Astrocyte (in vitro differentiated cells and primary cell): ENCODE results near the gene ROGDI. TPM values are rescaled to one million over a fixed set of nuclear protein-coding genes. Genes with fewer than 3 reads are reported as not detected.

Experiments used
- DNase-seq: peaks from one replicate; pipeline ENCODE4 v3.0.0-alpha.2; 2010; ENCODE audit warnings: low read depth
- FAIRE-seq: peaks from 2 replicates; lab custom pipeline; 2011; peaks lifted over from hg19 to GRCh38; lab: Jason Lieb, UNC
- H2AFZ ChIP-seq: 2 replicates; pipeline ENCODE4 v1.6.0; 2012; ENCODE audit warnings: low read depth, low read length, inconsistent platforms
- H3K27ac ChIP-seq: 2 replicates; pipeline ENCODE4 v1.5.1; 2011; ENCODE audit warnings: low read depth, low read length, inconsistent platforms
- H3K27me3 ChIP-seq: 2 replicates; pipeline ENCODE4 v1.6.0; 2011; ENCODE audit warnings: low read length, inconsistent platforms; ENCODE audit not compliant: insufficient read depth
- H3K36me3 ChIP-seq: 2 replicates; pipeline ENCODE4 v1.5.1; 2011; ENCODE audit warnings: low read length, inconsistent platforms; ENCODE audit not compliant: insufficient read depth
- H3K4me1 ChIP-seq: 2 replicates; pipeline ENCODE4 v1.5.1; 2011; ENCODE audit warnings: low read length, inconsistent platforms; ENCODE audit not compliant: insufficient read depth
- H3K4me2 ChIP-seq: 2 replicates; pipeline ENCODE4 v1.6.0; 2012; ENCODE audit warnings: low read length, inconsistent platforms
- H3K4me3 ChIP-seq: 2 replicates; pipeline ENCODE4 v1.5.1; 2011; ENCODE audit warnings: low read depth, mild to moderate bottlenecking, low read length, inconsistent platforms; ENCODE audit not compliant: insufficient read depth
- H3K79me2 ChIP-seq: 2 replicates; pipeline ENCODE4 v1.6.0; 2012; ENCODE audit warnings: mild to moderate bottlenecking, low read length, inconsistent platforms; ENCODE audit not compliant: insufficient read depth
- H3K9ac ChIP-seq: 2 replicates; pipeline ENCODE4 v1.6.0; 2012; ENCODE audit warnings: mild to moderate bottlenecking, low read length, inconsistent platforms
- H3K9me3 ChIP-seq: 2 replicates; pipeline ENCODE4 v1.5.1; 2012; ENCODE audit warnings: low read depth, mild to moderate bottlenecking, low read length, inconsistent platforms; ENCODE audit not compliant: insufficient read depth
- H4K20me1 ChIP-seq: 2 replicates; pipeline ENCODE4 v1.6.0; 2012; ENCODE audit warnings: low read length, inconsistent platforms; ENCODE audit not compliant: insufficient read depth
- H3K27ac Mint-ChIP-seq: one replicate; pipeline ENCODE4 v1.8.0; 2021; ENCODE audit warnings: mild to moderate bottlenecking, mixed read lengths; ENCODE audit not compliant: unreplicated experiment
- H3K27me3 Mint-ChIP-seq: one replicate; pipeline ENCODE4 v1.8.0; 2021; ENCODE audit warnings: low read depth, mixed read lengths; ENCODE audit not compliant: unreplicated experiment
- H3K36me3 Mint-ChIP-seq: one replicate; pipeline ENCODE4 v1.8.0; 2021; ENCODE audit warnings: low read depth, mixed read lengths; ENCODE audit not compliant: unreplicated experiment
- H3K4me1 Mint-ChIP-seq: one replicate; pipeline ENCODE4 v1.8.0; 2021; ENCODE audit warnings: low read depth, mixed read lengths; ENCODE audit not compliant: unreplicated experiment
- H3K4me3 Mint-ChIP-seq: one replicate; pipeline ENCODE4 v1.8.0; 2021; ENCODE audit warnings: mild to moderate bottlenecking, moderate library complexity, mixed read lengths; ENCODE audit not compliant: unreplicated experiment
- H3K9me3 Mint-ChIP-seq: one replicate; pipeline ENCODE4 v1.8.0; 2021; ENCODE audit warnings: mild to moderate bottlenecking, mixed read lengths; ENCODE audit not compliant: unreplicated experiment
- CTCF ChIP-seq: IDR thresholded peaks from 2 replicates; pipeline ENCODE4 v1.5.1; 2011; ENCODE audit warnings: low read depth, mild to moderate bottlenecking, inconsistent platforms, low read length, moderate library complexity; ENCODE audit not compliant: insufficient read depth
- EZH2 ChIP-seq: IDR thresholded peaks from 2 replicates; pipeline ENCODE4 v1.6.1; 2012; ENCODE audit warnings: mild to moderate bottlenecking, low read length, inconsistent platforms; ENCODE audit not compliant: insufficient read depth
- total RNA-seq: library from RNA; stranded (reverse); gene quantifications from 2 replicates; pipeline ENCODE4 v1.2.1, GENCODE V29; 2021

Gene ROGDI
- total RNA-seq, 1 donor from 2014 or later = 33.6 TPM

- no peak overlapping the region for H3K27ac Mint-ChIP-seq
- H3K4me3 Mint-ChIP-seq = no peak overlapping the region
- H3K27ac ChIP-seq = no peak overlapping the region
- H3K36me3 ChIP-seq = peaks cover 19% of the 10 kb centered on the region
- H3K27me3 ChIP-seq = no peaks in the 10 kb centered on the region
- no peaks in the 10 kb centered on the region for H3K79me2 ChIP-seq
- H3K9me3 Mint-ChIP-seq = no peaks in the 10 kb centered on the region
- H3K4me2 ChIP-seq = no peak overlapping the region
- H3K4me3 ChIP-seq = no peak overlapping the region
- H3K9ac ChIP-seq = no peak overlapping the region
- no peaks in the 10 kb centered on the region for H3K4me1 Mint-ChIP-seq
- H3K36me3 Mint-ChIP-seq = peaks cover 15% of the 10 kb centered on the region
- H3K27me3 Mint-ChIP-seq = no peaks in the 10 kb centered on the region
- no peaks in the 10 kb centered on the region for H3K4me1 ChIP-seq
- H4K20me1 ChIP-seq = peaks cover 4% of the 10 kb centered on the region
- TF ChIP-seq CTCF (no peak), EZH2 (no peak)
- DNase-seq (no peak), FAIRE-seq (no peak)
- H3K9me3 ChIP-seq = no peaks in the 10 kb centered on the region
- no peak overlapping the region for H2AFZ ChIP-seq
Observed at GRCh38 chr16:4811242-4811641, 8.8 kb upstream of the ROGDI start.

- H4K20me1 ChIP-seq = peaks cover 4% of the 10 kb centered on the region
- H3K9me3 Mint-ChIP-seq = no peaks in the 10 kb centered on the region
- no peak overlapping the region for H3K4me2 ChIP-seq
- no peaks in the 10 kb centered on the region for H3K79me2 ChIP-seq
- peaks cover 9% of the 10 kb centered on the region for H3K4me1 ChIP-seq
- no peak overlapping the region for H3K9ac ChIP-seq
- no peak overlapping the region for H3K4me3 ChIP-seq
- FAIRE-seq (no peak), DNase-seq (no peak)
- TF ChIP-seq EZH2 (no peak), CTCF (no peak)
- H3K4me3 Mint-ChIP-seq = no peak overlapping the region
- H3K27ac ChIP-seq = no peak overlapping the region
- H2AFZ ChIP-seq = no peak overlapping the region
- H3K27me3 Mint-ChIP-seq = no peaks in the 10 kb centered on the region
- H3K27me3 ChIP-seq = no peaks in the 10 kb centered on the region
- H3K27ac Mint-ChIP-seq = no peak overlapping the region
- peaks cover 12% of the 10 kb centered on the region for H3K36me3 ChIP-seq
- H3K4me1 Mint-ChIP-seq = peaks cover 17% of the 10 kb centered on the region
- no peaks in the 10 kb centered on the region for H3K9me3 ChIP-seq
- H3K36me3 Mint-ChIP-seq = peaks cover 2% of the 10 kb centered on the region
Observed at GRCh38 chr16:4806280-4806679, 3.8 kb upstream of the ROGDI start.

- Histone ChIP-seq H3K4me3 (no peak overlapping the region), H3K4me2 (no peak overlapping the region), H3K36me3 (peaks cover 12% of the 10 kb centered on the region), H3K9ac (no peak overlapping the region), H3K27ac (no peak overlapping the region), H3K27me3 (no peaks in the 10 kb centered on the region), H4K20me1 (peaks cover 13% of the 10 kb centered on the region), H3K79me2 (no peaks in the 10 kb centered on the region), H3K4me1 (peaks cover 10% of the 10 kb centered on the region), H3K9me3 (no peaks in the 10 kb centered on the region), H2AFZ (no peak overlapping the region)
- TF ChIP-seq EZH2 = no peak
- peaks cover 2% of the 10 kb centered on the region for H3K36me3 Mint-ChIP-seq
- no peaks in the 10 kb centered on the region for H3K27me3 Mint-ChIP-seq
- H3K4me3 Mint-ChIP-seq = no peak overlapping the region
- DNase-seq (no peak), FAIRE-seq (no peak)
- H3K4me1 Mint-ChIP-seq = peaks cover 17% of the 10 kb centered on the region
- H3K27ac Mint-ChIP-seq = no peak overlapping the region
- H3K9me3 Mint-ChIP-seq = no peaks in the 10 kb centered on the region
Observed at GRCh38 chr16:4805231-4805630, 2.8 kb upstream of the ROGDI start.
